Lower leg skin (tissue), 4 donors: ENCODE measurements around the gene SMCP. TPM values are rescaled to one million over a fixed set of nuclear protein-coding genes. Genes with fewer than 3 reads are reported as not detected.

Source experiments
- DNase-seq, 2 donors: peaks; one replicate each; pipeline ENCODE4 v3.0.0-alpha.2; 2019; ENCODE audit warnings: low spot score in 2 of 2
- H3K4me3 ChIP-seq: fragments of 200-600 bp; sonication (generic); 2 replicates; pipeline ENCODE4 v1.5.1; 2017; ENCODE audit warnings: mild to moderate bottlenecking, low read depth; ENCODE audit not compliant: poor library complexity, severe bottlenecking
- CTCF ChIP-seq, 3 donors: fragments of 450-650 bp; IDR thresholded peaks; one replicate each; pipeline ENCODE4 v1.5.1; 2016; ENCODE audit warnings: antibody characterized with exemption in 3 of 3, mild to moderate bottlenecking in 3 of 3, moderate library complexity in 2 of 3
- POLR2A ChIP-seq, 2 donors: fragments of 450-650 bp; IDR thresholded peaks; one replicate each; pipeline ENCODE4 v1.6.1; 2016 to 2017; ENCODE audit warnings: antibody characterized with exemption in 2 of 2, mild to moderate bottlenecking in 1 of 2, moderate library complexity in 1 of 2
- WGBS, 2 donors: methylation state at CpG; one replicate each; pipeline ENCODE4 v1.1.5; 2018; 5-methylcytosine and 5-hydroxymethylcytosine counted together
- intact Hi-C: fragments of 100-400 bp; cut with DNase I; formaldehyde crosslinking; loops from one replicate; pipeline ENCODE4 v1.15.0; 2023; ENCODE audit warnings: low total_unique reads
- total RNA-seq, 4 donors: library from RNA; depleted of rRNA; stranded (reverse); fragments of >200 nt; gene quantifications; one replicate each; pipeline ENCODE4 v1.1.0, GENCODE V29; 2016

SMCP gene
- total RNA-seq, 4 donors from 2014 or later, result not detected

GRCh38 chr1:152912900-152913299, 34.8 kb downstream of the SMCP start:
- DNase-seq, result no peak
- 62 to 64% methylated on average over 5 of the region's 5 CpGs for WGBS, 2 donors
- intact Hi-C loops, result no loop called here
- no peak overlapping the region for H3K4me3 ChIP-seq
- TF ChIP-seq CTCF (IDR thresholded peaks at IDR 0.05) (no peak), POLR2A (IDR thresholded peaks at IDR 0.05) (no peak)

- 18 to 25% methylated on average over 3 of the region's 3 CpGs for WGBS, 2 donors
- no peak for DNase-seq
- intact Hi-C loops, result no loop called here
- H3K4me3 ChIP-seq, result no peak overlapping the region
- TF ChIP-seq CTCF (IDR thresholded peaks at IDR 0.05) (no peak), POLR2A (IDR thresholded peaks at IDR 0.05) (no peak)
Observed at GRCh38 chr1:152917794-152918193, 39.7 kb downstream of the SMCP start.

- intact Hi-C loops, result no loop called here
- H3K4me3 ChIP-seq, result no peak overlapping the region
- no peak for DNase-seq
- TF ChIP-seq CTCF (IDR thresholded peaks at IDR 0.05), result no peak
- TF ChIP-seq POLR2A (IDR thresholded peaks at IDR 0.05), result no peak
Observed at GRCh38 chr1:152919071-152919470, 40.9 kb downstream of the SMCP start.

GRCh38 chr1:152924191-152924590, 46.1 kb downstream of the SMCP start:
- no peak overlapping the region for H3K4me3 ChIP-seq
- DNase-seq, result no peak
- WGBS, 2 donors, result 28 to 45% methylated on average over 2 of the region's 2 CpGs
- intact Hi-C loops, result loop anchor here (10.0 kb wide), 1 partner anchor 49 kb away; the partner anchor contains the start of gene SMCP
- TF ChIP-seq CTCF (IDR thresholded peaks at IDR 0.05) (no peak), POLR2A (IDR thresholded peaks at IDR 0.05) (no peak)

- DNase-seq, result no peak
- TF ChIP-seq CTCF (IDR thresholded peaks at IDR 0.05) (no peak), POLR2A (IDR thresholded peaks at IDR 0.05) (no peak)
- intact Hi-C loops, result loop anchor here (10.0 kb wide), 1 partner anchor 51 kb away; the partner anchor contains the start of gene SMCP
- WGBS, 2 donors, result 62 to 76% methylated on average over 3 of the region's 3 CpGs
- no peak overlapping the region for H3K4me3 ChIP-seq
Observed at GRCh38 chr1:152926091-152926490, 48.0 kb downstream of the SMCP start.

GRCh38 chr1:152928671-152929070, 50.5 kb downstream of the SMCP start:
- intact Hi-C loops, result loop anchor here (10.0 kb wide), 1 partner anchor 54 kb away; the partner anchor contains the start of gene SMCP
- WGBS, 2 donors, result 84 to 94% methylated on average over 3 of the region's 3 CpGs
- no peak for DNase-seq
- no peak overlapping the region for H3K4me3 ChIP-seq
- TF ChIP-seq POLR2A (IDR thresholded peaks at IDR 0.05) (no peak), CTCF (IDR thresholded peaks at IDR 0.05) (no peak)
